Erythroblast (primary cell): ENCODE measurements around the gene SYPL1.

Source experiments
- GATA1 ChIP-seq: IDR thresholded peaks from 2 replicates; pipeline ENCODE4 v1.6.1; 2011; ENCODE audit warnings: low read depth, mild to moderate bottlenecking, control low read depth, low read length, moderate library complexity
- POLR2A ChIP-seq: IDR thresholded peaks from 2 replicates; pipeline ENCODE4 v1.6.1; 2011; ENCODE audit warnings: mild to moderate bottlenecking, low read length

DNA sequence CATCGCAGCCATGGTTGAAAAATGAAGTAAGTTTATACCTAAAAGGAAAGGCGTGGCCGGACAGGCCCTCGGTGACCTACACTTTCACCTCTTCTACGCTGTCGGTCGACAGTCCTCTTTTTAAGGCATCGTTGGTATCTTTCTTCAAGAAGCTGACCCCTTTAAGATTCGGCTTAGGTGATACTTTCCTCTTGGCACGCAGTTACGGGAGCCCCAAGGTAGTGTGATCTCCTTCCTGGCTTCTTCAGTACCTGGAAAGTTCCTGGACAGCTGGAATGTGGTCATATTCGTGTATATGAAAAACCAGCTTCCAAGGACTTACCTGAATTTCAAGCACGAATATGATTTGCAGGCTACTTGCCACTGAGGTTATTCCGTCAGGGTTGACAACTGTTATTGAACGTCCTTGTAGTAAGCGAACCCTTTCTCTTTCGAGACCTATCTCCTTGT lies 885 bp upstream of the SYPL1 start:
- TF ChIP-seq POLR2A, result no peak
- no peak for TF ChIP-seq GATA1
